BJ (cell line): ENCODE results near the gene RRBP1. TPM values are rescaled to one million over a fixed set of nuclear protein-coding genes. Genes with fewer than 3 reads are reported as not detected.

ENCODE experiments used
- CTCF ChIA-PET: fragments of 350-600 bp; formaldehyde crosslinking; extraction: SDS; loops from one replicate; lab custom pipeline; 2021; ENCODE audit warnings: antibody characterized with exemption, inconsistent platforms; lab: Yijun Ruan, JAX
- POLR2A ChIA-PET: fragments of 300-600 bp; sonication (Branson Sonifier 250); formaldehyde crosslinking; extraction: SDS; loops from one replicate; lab custom pipeline; 2021; ENCODE audit warnings: antibody characterized with exemption; lab: Charles Lee
- DNase-seq: peaks from one replicate; pipeline ENCODE4 v3.0.0-alpha.2; 2011; ENCODE audit warnings: low read depth
- H3K27me3 ChIP-seq: 2 replicates; pipeline ENCODE4 v1.6.0; 2011; ENCODE audit warnings: low read length; ENCODE audit not compliant: control insufficient read depth, insufficient read depth
- H3K36me3 ChIP-seq: 2 replicates; pipeline ENCODE4 v1.5.1; 2011; ENCODE audit warnings: low read length; ENCODE audit not compliant: control insufficient read depth, insufficient read depth
- H3K4me3 ChIP-seq: 2 replicates; pipeline ENCODE4 v1.5.1; 2011; ENCODE audit warnings: low read depth, mild to moderate bottlenecking, control low read depth, low read length
- polyA plus RNA-seq: library from polyadenylated mRNA; depleted of rRNA; stranded (reverse); fragments of >200 nt; gene quantifications from 2 replicates; pipeline ENCODE4 v1.2.3, GENCODE V29; 2011
- TF ChIP-seq, protein P1 (sequence below): IDR thresholded peaks from 2 replicates; pipeline ENCODE4 v1.5.1; 2011; ENCODE audit warnings: low read depth, mild to moderate bottlenecking, control low read depth, inconsistent platforms, low read length, moderate library complexity; ENCODE audit not compliant: insufficient read depth

RRBP1 gene
- polyA plus RNA-seq, 1 experiment = 98.7 TPM

DNA sequence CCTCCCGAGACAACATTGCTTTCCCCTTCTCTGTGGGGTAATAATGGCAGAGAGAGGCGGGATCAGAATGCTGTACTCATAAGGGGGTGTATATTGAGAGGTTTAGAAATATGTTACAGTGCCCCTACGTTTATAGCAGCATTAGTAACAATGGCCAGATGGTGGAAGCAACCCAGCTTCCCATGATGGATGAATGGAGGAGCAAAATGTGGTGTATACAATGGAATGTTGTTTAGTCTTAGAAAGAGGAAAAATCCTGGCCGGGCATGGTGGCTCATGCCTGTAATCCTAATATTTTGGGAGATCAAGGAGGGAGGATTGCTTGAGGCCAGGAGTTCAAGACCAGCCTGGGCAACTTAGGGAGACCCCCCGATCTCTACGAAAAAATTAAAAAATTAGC is 30.7 kb upstream of the RRBP1 start:
- no peak for DNase-seq
- H3K36me3 ChIP-seq = no peaks in the 10 kb centered on the region
- ChIA-PET CTCF (interaction anchor here (1.5 kb wide), 1 partner anchor 30 kb away, joined by 4 read pairs; the partner anchor contains the start of gene RRBP1), POLR2A (no interaction called here)
- no peaks in the 10 kb centered on the region for H3K27me3 ChIP-seq
- H3K4me3 ChIP-seq = no peak overlapping the region
- TF ChIP-seq, protein P1, sequence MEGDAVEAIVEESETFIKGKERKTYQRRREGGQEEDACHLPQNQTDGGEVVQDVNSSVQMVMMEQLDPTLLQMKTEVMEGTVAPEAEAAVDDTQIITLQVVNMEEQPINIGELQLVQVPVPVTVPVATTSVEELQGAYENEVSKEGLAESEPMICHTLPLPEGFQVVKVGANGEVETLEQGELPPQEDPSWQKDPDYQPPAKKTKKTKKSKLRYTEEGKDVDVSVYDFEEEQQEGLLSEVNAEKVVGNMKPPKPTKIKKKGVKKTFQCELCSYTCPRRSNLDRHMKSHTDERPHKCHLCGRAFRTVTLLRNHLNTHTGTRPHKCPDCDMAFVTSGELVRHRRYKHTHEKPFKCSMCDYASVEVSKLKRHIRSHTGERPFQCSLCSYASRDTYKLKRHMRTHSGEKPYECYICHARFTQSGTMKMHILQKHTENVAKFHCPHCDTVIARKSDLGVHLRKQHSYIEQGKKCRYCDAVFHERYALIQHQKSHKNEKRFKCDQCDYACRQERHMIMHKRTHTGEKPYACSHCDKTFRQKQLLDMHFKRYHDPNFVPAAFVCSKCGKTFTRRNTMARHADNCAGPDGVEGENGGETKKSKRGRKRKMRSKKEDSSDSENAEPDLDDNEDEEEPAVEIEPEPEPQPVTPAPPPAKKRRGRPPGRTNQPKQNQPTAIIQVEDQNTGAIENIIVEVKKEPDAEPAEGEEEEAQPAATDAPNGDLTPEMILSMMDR = no peak

- ChIA-PET CTCF (no interaction called here), POLR2A (no interaction called here)
- DNase-seq = no peak
- Histone ChIP-seq H3K27me3 (no peaks in the 10 kb centered on the region), H3K36me3 (no peaks in the 10 kb centered on the region), H3K4me3 (no peak overlapping the region)
- TF ChIP-seq, protein P1 = no peak
Measured at GRCh38 chr20:17712201-17712600, 30.2 kb upstream of the RRBP1 start.

DNA sequence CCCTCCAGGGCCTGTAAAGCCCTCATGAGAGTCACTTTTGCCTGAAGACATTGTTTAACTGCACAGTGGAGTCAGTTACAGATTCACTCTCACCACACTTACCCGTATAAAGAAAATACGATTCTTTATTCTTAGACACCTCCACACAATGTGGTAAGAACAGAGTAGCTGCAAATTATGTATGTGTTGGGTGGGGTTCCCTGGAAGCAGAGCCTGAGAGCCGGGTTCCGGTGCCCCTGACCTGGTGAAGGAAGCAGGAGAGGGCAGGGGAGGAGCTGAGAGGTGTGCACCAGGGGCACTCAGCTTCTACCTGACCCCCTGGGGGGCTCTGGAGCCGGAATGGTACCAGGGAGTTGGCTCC is 29.2 kb upstream of the RRBP1 start:
- H3K27me3 ChIP-seq = 0 out of 2 replicates have a peak, but pooled peaks cover 1% of the 10 kb centered on the region
- H3K4me3 ChIP-seq = no peak overlapping the region
- POLR2A ChIA-PET = no interaction called here
- no peak for DNase-seq
- H3K36me3 ChIP-seq = no peaks in the 10 kb centered on the region
- CTCF ChIA-PET = interaction anchor here (2.7 kb wide), 1 partner anchor 29 kb away, joined by 11 read pairs; the partner anchor contains the start of gene RRBP1
- TF ChIP-seq, protein P1 = no peak

DNA sequence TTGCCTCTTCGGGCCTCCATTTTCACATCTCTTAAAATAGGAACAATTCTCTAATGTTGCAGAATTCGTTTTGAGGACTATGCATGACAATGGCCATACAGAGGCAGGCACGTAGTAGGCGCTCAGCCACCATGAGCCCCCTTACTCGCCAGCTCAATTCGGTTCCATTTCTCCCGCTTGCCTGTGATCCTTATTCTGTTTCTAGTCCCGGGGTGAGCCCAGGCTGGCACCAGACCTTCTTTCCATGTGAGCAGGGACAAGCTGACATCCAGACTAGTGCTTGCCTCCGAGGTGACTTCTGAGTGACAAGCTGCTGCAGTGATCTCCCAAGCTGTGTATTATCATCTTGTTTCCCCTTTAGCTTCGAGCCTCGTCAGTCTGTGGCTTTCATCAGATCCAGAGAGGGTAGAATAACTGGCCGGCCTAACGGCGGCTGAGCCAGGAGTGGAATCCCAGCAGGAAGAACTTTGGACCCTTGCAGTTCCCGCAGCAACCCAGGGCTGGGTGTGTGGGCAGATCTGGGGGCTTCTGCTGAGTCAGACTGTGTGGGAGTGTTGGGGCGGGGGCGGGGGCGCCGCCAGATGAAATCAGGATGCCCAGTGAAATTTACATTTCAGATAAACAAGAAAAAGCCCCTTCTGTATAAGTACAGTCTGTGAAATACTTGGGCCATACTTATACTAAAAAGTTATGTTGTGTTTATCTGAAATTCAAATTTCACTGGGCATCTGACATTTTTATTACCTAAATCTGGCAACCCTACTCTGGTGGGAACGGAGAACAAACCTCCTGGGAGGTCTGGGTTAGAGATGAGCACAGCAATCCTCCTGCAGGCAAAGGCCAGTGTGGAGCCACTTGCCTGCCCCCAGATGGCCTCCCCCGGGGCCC is 28.6 kb upstream of the RRBP1 start:
- DNase-seq = no peak
- Histone ChIP-seq H3K4me3 (no peak overlapping the region), H3K27me3 (0 out of 2 replicates have a peak, but pooled peaks cover 1% of the 10 kb centered on the region), H3K36me3 (no peaks in the 10 kb centered on the region)
- ChIA-PET POLR2A (no interaction called here), CTCF (interaction anchor here (1.0 to 2.7 kb wide), 2 partner anchors 8 to 28 kb away, joined by 3 to 11 read pairs; partner anchors contain the start of gene RRBP1)
- TF ChIP-seq, protein P1 = no peak
